Inferior parietal cortex (tissue), 1 donor: Measurements from ENCODE around the gene DUSP5.

ENCODE experiments used
- DNase-seq: peaks from one replicate; pipeline ENCODE4 v3.0.0-alpha.2; 2016; ENCODE audit errors: extremely low spot score

Gene DUSP5

GRCh38 chr10:110501142-110501937, 3.6 kb downstream of the DUSP5 start:
- no peak for DNase-seq

- DNase-seq: no peak
Observed at GRCh38 chr10:110502072-110502845, 4.6 kb downstream of the DUSP5 start.

GRCh38 chr10:110502851-110503301, 5.2 kb downstream of the DUSP5 start:
- DNase-seq: peak; percentile 83

- DNase-seq: no peak
Observed at GRCh38 chr10:110503528-110504110, 5.9 kb downstream of the DUSP5 start.

GRCh38 chr10:110504111-110504735, 6.5 kb downstream of the DUSP5 start:
- no peak for DNase-seq

- no peak for DNase-seq
Observed at GRCh38 chr10:110505130-110505770, 7.5 kb downstream of the DUSP5 start.

GRCh38 chr10:110506448-110506847, 8.7 kb downstream of the DUSP5 start:
- no peak for DNase-seq

GRCh38 chr10:110507346-110507745, 9.6 kb downstream of the DUSP5 start:
- no peak for DNase-seq

- DNase-seq: no peak
Observed at GRCh38 chr10:110508159-110508788, 10.6 kb downstream of the DUSP5 start.

- no peak for DNase-seq
Observed at GRCh38 chr10:110508806-110509544, 11.3 kb downstream of the DUSP5 start.

GRCh38 chr10:110509560-110509959, 11.9 kb downstream of the DUSP5 start:
- DNase-seq: no peak

- no peak for DNase-seq
Observed at GRCh38 chr10:110510086-110510485, 12.4 kb downstream of the DUSP5 start.

GRCh38 chr10:110510730-110511129, 13.0 kb downstream of the DUSP5 start:
- DNase-seq: no peak

- DNase-seq: no peak
Observed at GRCh38 chr10:110511734-110512449, 14.2 kb downstream of the DUSP5 start.

GRCh38 chr10:110512461-110513187, 14.9 kb downstream of the DUSP5 start:
- no peak for DNase-seq

- DNase-seq: no peak
Observed at GRCh38 chr10:110513949-110514348, 16.2 kb downstream of the DUSP5 start.

GRCh38 chr10:110514848-110515247, 17.1 kb downstream of the DUSP5 start:
- DNase-seq: no peak

GRCh38 chr10:110516815-110517492, 19.2 kb downstream of the DUSP5 start:
- no peak for DNase-seq
